Liver (tissue), 3 donors: ENCODE data around the gene CYP2S1.

Experiments used
- ATF3 ChIP-seq: IDR thresholded peaks from 2 replicates; pipeline ENCODE4 v1.6.1; 2016; ENCODE audit warnings: antibody characterized with exemption
- CTCF ChIP-seq: fragments of 150-350 bp; IDR thresholded peaks from 2 replicates; pipeline ENCODE4 v1.5.1; 2017; ENCODE audit warnings: improper control_type of control experiment, low read depth, low read length; ENCODE audit not compliant: missing input control
- EGR1 ChIP-seq, 2 donors: IDR thresholded peaks; 2 replicates each; pipeline ENCODE4 v1.6.1; 2016 to 2018; ENCODE audit warnings: antibody characterized with exemption in 2 of 2, low read depth in 2 of 2
- FOXA1 ChIP-seq: IDR thresholded peaks from 2 replicates; pipeline ENCODE4 v1.6.1; 2016; ENCODE audit warnings: antibody characterized with exemption
- GABPA ChIP-seq, 2 donors: IDR thresholded peaks in 1 of 2; conservative IDR thresholded peaks in 1 of 2; 2 replicates each; pipeline ENCODE4 v1.6.1; 2016; ENCODE audit warnings: antibody characterized with exemption in 2 of 2, mild to moderate bottlenecking in 1 of 2, moderate library complexity in 1 of 2
- MAX ChIP-seq: IDR thresholded peaks from 2 replicates; pipeline ENCODE4 v1.6.1; 2016; ENCODE audit warnings: antibody characterized with exemption
- NR2F2 ChIP-seq: IDR thresholded peaks from 2 replicates; pipeline ENCODE4 v1.6.1; 2016; ENCODE audit warnings: antibody characterized with exemption
- REST ChIP-seq: IDR thresholded peaks from 2 replicates; pipeline ENCODE4 v1.6.1; 2016; ENCODE audit warnings: antibody characterized with exemption, mild to moderate bottlenecking
- TAF1 ChIP-seq: conservative IDR thresholded peaks from 2 replicates; pipeline ENCODE4 v1.6.1; 2016; ENCODE audit warnings: antibody characterized with exemption, mild to moderate bottlenecking
- ZBTB33 ChIP-seq: IDR thresholded peaks from 2 replicates; pipeline ENCODE4 v1.6.1; 2016; ENCODE audit warnings: antibody characterized with exemption
- donor health status: healthy.
- donor health status: healthy.

- TF ChIP-seq CTCF = no peak
- TF ChIP-seq FOXA1 = no peak
- no peak for TF ChIP-seq EGR1 (IDR thresholded peaks at IDR 0.05; ENCODE audit: low read depth in 2 of 2)
- TF ChIP-seq MAX = no peak
- no peak for TF ChIP-seq REST
- no peak for TF ChIP-seq TAF1
- no peak for TF ChIP-seq NR2F2
- TF ChIP-seq ZBTB33 = no peak
- TF ChIP-seq ATF3 = no peak
- TF ChIP-seq GABPA (IDR thresholded peaks at IDR 0.05 in 1 of 2, conservative IDR thresholded peaks at IDR 0.05 in 1 of 2) = no peak
These were observed at the start of gene CYP2S1 for GRCh38 chr19:41192574-41193429.
